ENCODE results near the gene PLA1A.

DNA sequence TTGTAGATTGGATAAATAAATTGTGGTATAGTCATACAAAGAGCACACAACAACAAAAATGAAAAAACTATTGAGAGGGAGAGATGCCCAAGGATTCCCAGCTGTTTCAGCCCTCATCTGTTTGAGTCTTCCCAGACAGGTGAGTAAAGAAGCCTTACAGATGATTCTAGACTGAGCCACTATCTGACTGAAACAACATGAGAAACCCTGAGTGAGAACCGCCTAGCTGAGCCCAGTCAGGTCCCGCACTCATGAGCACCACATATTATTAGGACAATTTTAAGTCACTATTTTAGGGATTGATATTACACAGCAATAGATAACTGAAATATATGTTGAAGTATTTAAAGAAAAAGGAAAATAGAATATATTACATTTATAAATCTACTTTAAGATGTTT lies 43.7 kb downstream of the PLA1A start:
- TF ChIP-seq EZH2 (IDR thresholded peaks at IDR 0.05; ENCODE audit: insufficient read depth, poor library complexity, severe bottlenecking): no peak
- no peak for TF ChIP-seq EZH2phosphoT487 (IDR thresholded peaks at IDR 0.05; ENCODE audit: insufficient read depth, low read depth)

Data from GM23248 (cell line).